HG03196 (cell line): ENCODE measurements around the gene CATSPER3.
"Not testable (repeated sequence)": the region's sequence is repeated elsewhere in the genome, so short reads cannot be mapped to it uniquely, and the experiment has no call there.

ENCODE experiments used
- ATAC-seq: cut with Tn5 transposase; IDR thresholded peaks from one replicate; pipeline ENCODE4 v1.9.1; 2021; ENCODE audit not compliant: unreplicated experiment

Gene CATSPER3

DNA sequence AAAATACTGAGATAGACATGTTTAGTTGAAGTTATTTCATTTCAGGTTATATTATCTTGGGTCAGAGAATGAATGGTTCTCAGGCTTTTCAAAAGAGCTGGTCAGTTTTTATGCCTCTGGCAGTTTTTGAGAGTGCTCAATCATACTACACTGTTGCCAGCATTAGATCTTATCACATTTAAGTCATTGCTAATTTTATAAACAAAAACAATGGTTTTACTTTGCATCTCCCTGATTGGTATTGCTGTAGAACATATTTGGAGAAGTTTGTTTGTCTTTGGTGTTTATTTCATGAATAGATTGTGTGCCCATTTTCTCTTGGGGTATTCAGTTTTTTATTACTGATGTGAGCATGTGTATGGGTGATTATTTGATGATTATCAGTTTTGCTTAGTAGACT is 1.5 kb downstream of the CATSPER3 start:
- ATAC-seq, result no peak

GRCh38 chr5:134975078-134975715 is 7.5 kb downstream of the CATSPER3 start:
- ATAC-seq, result no peak

DNA sequence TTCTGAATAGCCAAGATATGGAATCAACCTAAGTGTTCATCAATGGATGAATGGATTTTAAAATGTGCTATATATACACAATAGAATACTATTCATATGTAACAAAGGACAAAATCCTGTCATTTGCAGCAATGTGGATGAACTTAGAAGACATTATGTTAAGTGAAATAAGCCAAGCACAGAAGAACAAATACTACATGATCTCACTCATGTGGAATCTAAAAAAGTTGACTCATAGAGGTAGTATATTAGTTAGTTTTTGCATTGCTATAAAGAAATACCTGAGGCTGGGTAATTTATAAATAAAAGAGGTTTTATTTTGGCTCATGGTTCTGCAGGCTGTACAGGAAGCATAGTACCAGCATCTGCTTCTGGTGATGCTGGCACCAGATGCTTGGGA is 8.1 kb downstream of the CATSPER3 start:
- ATAC-seq, result no peak

DNA sequence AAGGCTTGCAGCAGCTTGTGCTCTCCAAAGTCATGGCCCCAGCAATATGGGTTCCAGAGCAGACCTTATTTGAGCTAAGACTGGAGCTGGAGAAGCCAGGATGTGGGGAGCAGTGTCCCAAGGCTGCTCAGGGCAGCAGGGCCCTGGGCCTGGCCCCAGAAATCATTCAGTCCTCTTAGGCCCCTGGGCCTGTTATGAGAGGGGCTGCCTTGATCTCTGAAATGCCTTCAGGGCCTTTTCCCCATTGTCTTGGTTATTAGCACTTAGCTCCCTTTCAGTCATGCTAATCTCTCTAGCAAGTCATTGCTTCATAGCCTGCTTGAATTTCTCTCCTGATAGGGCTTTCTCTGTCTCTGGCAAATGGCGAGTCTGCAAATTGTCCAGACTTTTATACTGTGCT is 9.1 kb downstream of the CATSPER3 start:
- no peak for ATAC-seq

DNA sequence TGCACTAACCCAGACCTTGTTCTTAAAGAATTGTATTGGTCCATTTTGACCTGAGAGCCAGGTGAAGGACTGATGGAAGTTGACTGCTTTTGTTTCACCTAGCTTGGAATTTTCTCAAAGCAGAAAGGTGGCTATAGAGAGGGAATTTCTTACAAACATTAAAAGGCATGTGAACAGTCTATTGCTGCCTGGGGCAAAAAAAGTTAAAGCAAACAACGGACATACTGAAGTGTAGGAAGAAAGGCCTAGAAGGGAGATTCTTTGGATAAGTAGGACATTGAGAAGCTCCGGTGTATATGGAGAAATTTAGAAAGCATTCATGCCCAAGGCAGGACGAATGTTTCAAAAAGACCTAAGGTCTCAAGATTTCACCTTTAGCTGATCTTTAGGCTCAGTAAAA is 11.7 kb downstream of the CATSPER3 start:
- ATAC-seq, result no peak

GRCh38 chr5:134982230-134982629 is 14.5 kb downstream of the CATSPER3 start:
- no peak for ATAC-seq

- no peak for ATAC-seq
Measured at GRCh38 chr5:134989266-134989830, 21.6 kb downstream of the CATSPER3 start.

- not testable (repeated sequence) for ATAC-seq
Measured at GRCh38 chr5:134990183-134990582, 22.5 kb downstream of the CATSPER3 start.

GRCh38 chr5:134992148-134992547 is 24.4 kb downstream of the CATSPER3 start:
- no peak for ATAC-seq

GRCh38 chr5:134993161-134993560 is 25.5 kb downstream of the CATSPER3 start:
- ATAC-seq, result no peak

- ATAC-seq, result no peak
Measured at GRCh38 chr5:134994560-134995156, 27.0 kb downstream of the CATSPER3 start.

GRCh38 chr5:134995850-134996402 is 28.2 kb downstream of the CATSPER3 start:
- no peak for ATAC-seq

- ATAC-seq, result no peak
Measured at GRCh38 chr5:134997015-134997414, 29.3 kb downstream of the CATSPER3 start.

DNA sequence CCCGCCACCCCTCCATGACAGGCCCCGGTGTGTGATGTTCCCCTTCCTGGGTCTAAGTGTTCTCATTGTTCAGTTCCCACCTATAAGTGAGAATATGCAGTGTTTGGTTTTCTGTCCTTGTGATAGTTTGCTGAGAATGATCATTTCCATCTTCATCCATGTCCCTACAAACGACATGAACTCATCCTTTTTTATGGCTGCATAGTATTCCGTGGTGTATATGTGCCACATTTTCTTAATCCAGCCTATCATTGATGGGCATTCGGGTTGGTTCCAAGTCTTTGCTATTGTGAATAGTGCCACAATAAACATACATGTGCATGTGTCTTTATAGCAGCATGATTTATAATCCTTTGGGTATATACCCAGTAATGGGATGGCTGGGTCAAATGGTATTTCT is 30.4 kb downstream of the CATSPER3 start:
- not testable (repeated sequence) for ATAC-seq

GRCh38 chr5:135004376-135004775 is 36.7 kb downstream of the CATSPER3 start:
- ATAC-seq, result no peak

- no peak for ATAC-seq
Measured at GRCh38 chr5:135005076-135005475, 37.4 kb downstream of the CATSPER3 start.

DNA sequence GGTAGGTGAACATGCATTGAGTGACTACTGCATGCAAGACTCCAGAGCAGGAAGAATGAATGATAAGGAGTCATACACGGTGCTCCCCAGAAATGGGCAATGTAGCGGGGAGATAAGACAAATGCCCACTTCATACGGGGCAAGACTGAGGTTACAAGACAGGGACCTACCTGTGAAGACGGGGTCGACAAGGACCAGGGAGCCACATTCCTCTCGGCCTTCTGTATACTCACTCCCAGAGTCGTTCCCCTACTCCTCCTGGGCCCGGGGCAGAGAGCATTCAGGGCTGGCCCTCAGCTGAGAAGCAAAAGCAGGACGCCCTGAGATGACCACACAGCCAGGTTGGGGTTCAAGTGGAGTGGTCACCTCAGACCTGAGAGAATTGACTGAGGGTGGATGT is 39.6 kb downstream of the CATSPER3 start:
- ATAC-seq, result no peak

GRCh38 chr5:135007749-135008363 is 40.1 kb downstream of the CATSPER3 start:
- ATAC-seq, result no peak

GRCh38 chr5:135008556-135008955 is 40.8 kb downstream of the CATSPER3 start:
- no peak for ATAC-seq

DNA sequence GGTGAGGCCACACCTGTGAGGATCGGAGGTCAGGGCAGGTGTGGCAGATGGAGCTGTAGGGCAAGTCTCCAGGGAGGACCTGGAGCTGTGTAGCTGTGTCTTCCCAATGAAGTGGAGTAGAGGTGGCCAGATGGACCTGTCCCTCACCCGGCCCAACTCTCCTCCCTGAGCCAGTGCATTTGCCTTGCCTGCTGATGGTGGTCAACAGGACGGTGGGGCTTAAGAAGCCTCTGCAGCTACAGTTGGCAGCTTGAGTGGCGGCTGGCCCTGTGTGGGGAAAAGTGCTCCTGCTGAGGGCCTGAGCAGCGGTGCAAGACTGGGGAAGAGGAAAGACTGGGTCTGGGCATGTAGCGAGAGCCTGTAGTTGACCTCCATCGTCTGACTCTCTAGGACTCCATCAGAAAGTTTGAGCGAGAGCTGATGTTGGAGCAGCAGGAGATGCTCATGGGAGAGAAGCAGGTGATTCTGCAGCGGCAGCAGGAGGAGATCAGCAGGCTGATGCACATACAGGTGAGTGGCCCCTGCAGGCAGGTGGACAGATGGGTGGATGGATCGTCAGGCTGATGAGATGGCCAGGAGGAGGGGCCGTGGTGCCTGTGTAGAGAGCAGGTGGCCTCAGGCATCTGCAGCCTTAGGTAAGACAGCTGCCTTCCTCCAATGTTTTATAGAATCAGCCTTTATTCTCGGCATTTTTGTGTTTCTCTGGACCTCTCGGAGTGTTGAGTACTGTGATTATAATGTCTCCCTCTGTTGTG is 41.5 kb downstream of the CATSPER3 start:
- ATAC-seq, result no peak
